Measurements from ENCODE around the gene KIAA1217.

Gene KIAA1217

GRCh38 chr10:24382979-24383663 is 174.2 kb downstream of the KIAA1217 start:
- Histone ChIP-seq H3K27me3 (no peaks in the 10 kb centered on the region), H4K20me1 (no peaks in the 10 kb centered on the region), H3K36me3 (no peaks in the 10 kb centered on the region), H3K27ac (peak overlapping the region; percentile 71 to 93 (median 85)), H3K4me1 (peaks cover 37 to 69% (median 48%) of the 10 kb centered on the region in 10 experiments), H3K4me2 (peak overlapping the region; percentile 31 to 93 (median 74)), H3K4me3 (no peak overlapping the region), H3K9me3 (replicated peaks in 1 of 11) (peaks cover 0 to 3% (median 0%) of the 10 kb centered on the region in 11 experiments; a peak in 4 of 22 replicates), H3K9ac (peak overlapping the region; percentile 43 to 77 (median 70); a peak in 21 of 22 replicates)
- no peak for TF ChIP-seq Cebpa-rat (IDR thresholded peaks at IDR 0.05)

- Histone ChIP-seq H3K4me3 (no peak overlapping the region), H3K9ac (peak overlapping the region; percentile 54 to 77 (median 70); a peak in 21 of 22 replicates), H3K9me3 (replicated peaks in 1 of 11) (no peaks in the 10 kb centered on the region; a peak in 1 of 22 replicates), H4K20me1 (no peaks in the 10 kb centered on the region), H3K4me1 (peaks cover 37 to 64% (median 48%) of the 10 kb centered on the region in 10 experiments), H3K27ac (peak overlapping the region; percentile 71 to 93 (median 86)), H3K27me3 (no peaks in the 10 kb centered on the region), H3K36me3 (no peaks in the 10 kb centered on the region), H3K4me2 (peak overlapping the region; percentile 31 to 93 (median 74))
- TF ChIP-seq Cebpa-rat (IDR thresholded peaks at IDR 0.05): peak; percentile 61 to 93 (median 86); a peak in 19 of 22 replicates
Measured at GRCh38 chr10:24383681-24384106, 174.8 kb downstream of the KIAA1217 start.

DNA sequence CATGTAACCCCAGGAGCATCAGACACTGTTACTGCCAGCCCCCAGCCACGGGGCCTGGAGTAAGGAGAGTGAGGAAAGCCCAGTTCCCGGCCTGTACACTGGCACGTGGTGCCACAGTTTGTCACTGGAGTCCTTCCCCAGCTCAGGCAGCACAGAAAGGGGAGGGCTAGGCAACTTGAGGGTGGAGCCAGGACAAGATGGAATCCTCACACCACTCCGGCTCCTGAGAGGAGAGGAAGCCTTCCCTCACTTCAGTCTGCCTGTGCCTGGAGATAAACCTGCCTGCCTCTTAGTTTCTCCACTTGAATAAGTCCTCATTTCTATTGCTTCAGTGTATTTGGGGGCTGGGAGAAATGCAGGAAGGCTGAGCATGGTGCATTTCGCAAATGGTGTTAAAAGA is 176.0 kb downstream of the KIAA1217 start:
- peak overlapping the region; percentile 31 to 93 (median 74); a peak in 20 of 22 replicates for H3K4me2 ChIP-seq
- H3K9me3 ChIP-seq (replicated peaks in 1 of 11): no peaks in the 10 kb centered on the region; a peak in 1 of 22 replicates
- H3K9ac ChIP-seq: peak overlapping the region in 7 of 11 experiments; percentile 65 to 76 (median 65); a peak in 12 of 22 replicates
- peaks cover 37 to 63% (median 48%) of the 10 kb centered on the region in 10 experiments for H3K4me1 ChIP-seq
- no peak for TF ChIP-seq Cebpa-rat (IDR thresholded peaks at IDR 0.05)
- H4K20me1 ChIP-seq: no peaks in the 10 kb centered on the region
- H3K4me3 ChIP-seq: no peak overlapping the region
- no peaks in the 10 kb centered on the region for H3K36me3 ChIP-seq
- H3K27ac ChIP-seq: peak overlapping the region; percentile 71 to 93 (median 86)
- H3K27me3 ChIP-seq: no peaks in the 10 kb centered on the region

DNA sequence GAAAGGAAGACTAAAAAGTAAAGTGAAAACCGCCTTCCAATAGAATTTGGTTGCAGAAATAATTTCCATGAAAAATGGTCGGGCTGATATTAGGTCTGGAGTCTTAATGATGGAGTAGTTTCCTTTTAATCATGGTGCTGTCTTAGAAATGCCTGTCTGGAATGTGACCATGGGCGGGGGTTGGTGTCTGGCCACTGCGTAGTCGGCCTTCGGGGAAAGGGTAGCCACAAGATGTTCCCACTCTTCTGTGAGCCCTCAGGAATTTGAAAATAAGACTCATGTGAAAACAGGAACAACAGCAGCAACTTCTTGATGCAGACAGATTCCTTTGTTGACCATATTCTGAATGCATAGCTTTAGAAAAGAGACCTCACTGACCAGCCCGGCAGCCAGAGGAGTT is 176.8 kb downstream of the KIAA1217 start:
- Histone ChIP-seq H3K27ac (peak overlapping the region in 8 of 11 experiments; percentile 80 to 93 (median 90); a peak in 14 of 22 replicates), H4K20me1 (no peaks in the 10 kb centered on the region), H3K4me2 (peak overlapping the region in 8 of 11 experiments; percentile 58 to 93 (median 80); a peak in 12 of 22 replicates), H3K4me1 (peaks cover 37 to 63% (median 48%) of the 10 kb centered on the region in 10 experiments), H3K4me3 (no peak overlapping the region), H3K9me3 (replicated peaks in 1 of 11) (no peaks in the 10 kb centered on the region; a peak in 1 of 22 replicates), H3K9ac (peak overlapping the region in 2 of 11 experiments; percentile 65 to 67; a peak in 3 of 22 replicates), H3K27me3 (no peaks in the 10 kb centered on the region), H3K36me3 (no peaks in the 10 kb centered on the region)
- TF ChIP-seq Cebpa-rat (IDR thresholded peaks at IDR 0.05): no peak

DNA sequence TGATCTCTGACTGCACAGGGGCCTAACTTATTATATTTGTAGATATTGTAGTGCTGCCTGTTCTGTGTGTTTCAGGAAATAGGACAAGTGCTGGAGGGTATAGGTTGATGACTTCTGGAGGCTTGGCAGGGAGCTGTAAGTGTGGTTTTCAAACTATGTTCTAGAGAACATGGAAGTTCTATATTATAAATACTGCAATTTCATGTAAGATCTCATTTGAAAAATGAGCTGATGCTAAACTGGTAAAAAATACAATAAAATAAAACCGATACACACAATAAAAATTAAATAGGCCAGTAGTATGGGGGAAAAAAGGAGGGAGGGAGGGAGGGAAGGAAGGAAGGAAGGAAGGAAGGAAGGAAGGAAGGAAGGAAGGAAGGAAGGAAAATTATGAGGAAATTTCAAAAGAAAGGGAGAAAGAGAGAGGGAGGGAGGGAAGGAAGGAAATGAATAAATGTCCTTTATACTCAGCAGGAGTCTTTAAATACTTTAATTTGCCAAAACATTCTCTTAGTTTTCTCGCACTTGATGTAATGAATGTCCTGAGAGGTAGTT is 181.3 kb downstream of the KIAA1217 start:
- Histone ChIP-seq H3K27me3 (no peaks in the 10 kb centered on the region), H3K27ac (no peak overlapping the region), H4K20me1 (no peaks in the 10 kb centered on the region), H3K9me3 (replicated peaks in 1 of 11) (no peaks in the 10 kb centered on the region; a peak in 1 of 22 replicates), H3K4me1 (peaks cover 0 to 20% (median 9%) of the 10 kb centered on the region in 10 experiments; a peak in 17 of 20 replicates), H3K36me3 (no peaks in the 10 kb centered on the region), H3K9ac (no peak overlapping the region), H3K4me2 (no peak overlapping the region), H3K4me3 (no peak overlapping the region)
- no peak for TF ChIP-seq Cebpa-rat (IDR thresholded peaks at IDR 0.05)

- Histone ChIP-seq H3K27me3 (no peaks in the 10 kb centered on the region), H3K27ac (no peak overlapping the region), H3K4me3 (no peak overlapping the region), H3K4me2 (no peak overlapping the region), H3K4me1 (peaks cover 0 to 14% (median 4%) of the 10 kb centered on the region in 10 experiments; a peak in 13 of 20 replicates), H3K36me3 (no peaks in the 10 kb centered on the region), H3K9ac (no peak overlapping the region), H4K20me1 (no peaks in the 10 kb centered on the region), H3K9me3 (replicated peaks in 1 of 11) (no peaks in the 10 kb centered on the region; a peak in 1 of 22 replicates)
- TF ChIP-seq Cebpa-rat (IDR thresholded peaks at IDR 0.05): no peak
Measured at GRCh38 chr10:24390746-24391145, 181.8 kb downstream of the KIAA1217 start.

DNA sequence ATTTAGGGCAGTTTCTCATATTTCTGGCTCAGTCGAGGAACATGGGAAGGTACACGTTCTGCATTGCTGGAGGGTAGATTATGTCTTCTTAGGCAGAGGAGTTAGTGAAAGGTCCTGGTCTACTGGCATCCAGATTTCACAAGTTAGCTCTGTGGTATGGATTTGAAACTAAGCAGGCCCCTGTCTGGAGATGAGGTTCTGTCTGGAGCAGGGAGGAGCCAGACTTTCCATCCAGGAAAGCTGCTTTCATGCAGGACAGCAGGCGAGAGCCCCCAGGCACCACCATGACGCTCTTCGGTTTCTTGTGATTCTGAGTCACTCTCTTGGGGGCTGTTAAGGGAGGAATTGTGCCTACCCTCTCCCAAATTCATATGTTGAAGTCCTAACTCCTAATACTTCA is 184.3 kb downstream of the KIAA1217 start:
- no peaks in the 10 kb centered on the region for H3K4me1 ChIP-seq

DNA sequence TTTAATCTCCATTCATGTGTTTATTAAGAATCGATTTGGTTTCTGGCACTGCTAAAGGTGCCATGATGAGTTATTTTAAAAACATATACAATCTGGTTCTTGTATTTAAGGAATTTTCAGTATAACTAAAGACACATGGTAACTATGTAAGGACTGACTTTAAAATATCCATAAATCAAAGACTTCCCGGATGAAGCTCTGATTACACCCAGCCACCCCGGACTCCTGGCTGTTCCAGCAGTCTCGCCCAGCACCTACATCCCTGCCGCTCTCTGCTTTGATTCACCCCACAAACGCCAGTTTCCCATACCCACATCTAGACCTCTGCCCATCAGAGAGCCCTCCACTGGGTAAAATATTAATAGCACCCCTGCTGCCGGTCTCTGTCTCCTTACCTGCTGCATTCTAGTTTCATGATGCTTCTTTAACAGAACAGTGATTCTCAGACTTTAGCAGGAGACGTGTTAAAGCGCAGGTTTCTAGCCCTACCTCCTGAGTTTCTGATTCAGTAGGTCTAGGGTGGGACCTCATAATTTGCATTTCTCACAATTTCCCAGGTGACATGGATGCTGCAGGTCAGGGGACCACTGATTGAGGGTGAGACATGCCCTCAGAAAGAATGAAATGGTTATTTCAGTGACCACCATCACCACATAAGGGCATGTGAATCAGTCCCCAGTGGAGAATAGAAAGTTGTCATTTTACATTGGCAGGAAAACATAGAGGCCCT is 185.7 kb downstream of the KIAA1217 start:
- Histone ChIP-seq H3K4me3 (no peak overlapping the region), H3K36me3 (no peaks in the 10 kb centered on the region), H3K4me2 (no peak overlapping the region), H3K9ac (no peak overlapping the region), H3K4me1 (no peaks in the 10 kb centered on the region), H4K20me1 (no peaks in the 10 kb centered on the region), H3K9me3 (replicated peaks in 1 of 11) (no peaks in the 10 kb centered on the region), H3K27ac (no peak overlapping the region), H3K27me3 (no peaks in the 10 kb centered on the region)
- no peak for TF ChIP-seq Cebpa-rat (IDR thresholded peaks at IDR 0.05)

More for the DNA sequence above, 184.3 kb downstream of the KIAA1217 start:
- no peaks in the 10 kb centered on the region for H3K36me3 ChIP-seq
- no peak overlapping the region for H3K4me3 ChIP-seq
- H3K27me3 ChIP-seq: no peaks in the 10 kb centered on the region
- H3K9ac ChIP-seq: no peak overlapping the region
- H3K9me3 ChIP-seq (replicated peaks in 1 of 11): no peaks in the 10 kb centered on the region; a peak in 1 of 22 replicates
- no peak overlapping the region for H3K4me2 ChIP-seq
- H3K27ac ChIP-seq: no peak overlapping the region
- no peaks in the 10 kb centered on the region for H4K20me1 ChIP-seq
- TF ChIP-seq Cebpa-rat (IDR thresholded peaks at IDR 0.05): no peak

GRCh38 chr10:24396396-24396795 is 187.5 kb downstream of the KIAA1217 start:
- Histone ChIP-seq H3K36me3 (no peaks in the 10 kb centered on the region), H3K9ac (no peak overlapping the region), H4K20me1 (no peaks in the 10 kb centered on the region), H3K27me3 (no peaks in the 10 kb centered on the region), H3K9me3 (replicated peaks in 1 of 11) (no peaks in the 10 kb centered on the region), H3K27ac (no peak overlapping the region), H3K4me3 (no peak overlapping the region), H3K4me2 (no peak overlapping the region), H3K4me1 (no peaks in the 10 kb centered on the region)
- no peak for TF ChIP-seq Cebpa-rat (IDR thresholded peaks at IDR 0.05)
